Activated naive CD4-positive, alpha-beta T cell treated with Interleukin-2 at 50 U/mL for 16 hours (primary cell): ENCODE results near the gene SEPTIN10.
"Not testable (repeated sequence)": the region's sequence is repeated elsewhere in the genome, so short reads cannot be mapped to it uniquely, and the experiment has no call there.

ENCODE experiments used
- DNase-seq: peaks from one replicate; pipeline ENCODE4 v3.0.0-alpha.2; 2020

The SEPTIN10 gene

DNA sequence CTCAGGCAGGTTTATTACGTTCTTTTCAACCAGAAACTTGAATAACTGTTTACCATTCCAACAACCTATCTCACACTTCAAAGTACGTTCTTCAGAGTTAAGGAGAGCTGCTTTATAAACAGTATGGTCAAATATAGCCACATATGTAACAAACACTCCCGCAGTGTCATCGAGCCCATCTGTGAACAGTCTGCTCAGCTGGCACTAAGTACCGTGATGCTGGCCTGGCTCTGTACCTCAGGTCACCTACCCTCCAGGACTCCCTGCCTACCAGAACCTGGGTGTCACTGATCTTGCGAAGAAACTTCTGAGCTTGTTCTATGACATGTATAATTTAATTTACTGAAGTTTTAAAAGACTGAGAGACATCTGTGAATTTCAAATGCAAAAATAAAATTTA is 71.4 kb downstream of the SEPTIN10 start:
- DNase-seq = no peak

DNA sequence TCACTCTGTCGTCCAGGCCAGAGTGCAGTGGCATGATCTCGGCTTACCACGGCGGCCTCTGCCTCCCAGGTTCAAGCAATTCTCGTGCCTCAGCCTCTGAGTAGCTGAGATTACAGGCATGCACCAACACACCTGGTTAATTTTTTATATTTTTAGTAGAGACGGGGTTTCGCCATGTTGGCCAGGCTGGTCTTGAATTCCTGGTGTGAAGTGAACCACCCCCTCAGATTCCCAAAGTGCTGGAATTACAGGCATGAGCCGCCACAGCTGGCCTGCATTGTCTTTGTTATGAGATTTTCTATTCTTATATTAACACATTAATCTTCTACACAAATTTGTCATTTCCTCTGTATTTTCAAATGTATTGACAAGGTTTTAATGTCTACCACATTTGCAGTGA is 75.2 kb downstream of the SEPTIN10 start:
- no peak for DNase-seq

DNA sequence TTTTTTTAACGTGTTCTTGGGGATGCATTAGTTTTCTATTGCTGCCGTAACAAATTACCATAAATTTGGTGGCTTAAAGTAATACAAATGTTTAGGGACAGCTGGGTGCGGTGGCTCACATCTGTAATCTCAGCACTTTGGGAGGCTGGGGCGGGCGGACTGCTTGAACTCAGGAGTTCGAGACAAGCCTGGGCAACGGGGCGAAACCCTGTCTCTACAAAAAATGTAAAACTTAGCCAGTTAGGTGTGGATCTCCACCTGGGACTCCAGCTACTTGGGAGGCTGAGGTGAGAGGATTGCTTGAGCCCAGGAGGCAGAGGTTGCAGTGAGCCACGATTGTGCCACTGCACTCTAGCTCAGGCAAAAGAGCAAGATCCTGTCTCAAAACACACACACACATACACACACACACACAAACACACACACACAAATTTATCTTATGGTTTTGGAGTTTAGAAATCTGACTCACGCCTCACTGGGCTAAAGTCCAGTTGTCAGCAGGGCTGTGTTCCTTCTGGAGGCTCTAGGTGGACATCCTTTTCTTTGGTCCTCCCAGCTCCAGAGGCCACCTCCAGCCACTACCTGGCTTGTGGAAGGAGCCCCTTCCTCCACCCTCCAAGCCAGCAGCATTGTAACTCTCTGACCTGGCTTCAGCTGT is 76.1 kb downstream of the SEPTIN10 start:
- no peak for DNase-seq

DNA sequence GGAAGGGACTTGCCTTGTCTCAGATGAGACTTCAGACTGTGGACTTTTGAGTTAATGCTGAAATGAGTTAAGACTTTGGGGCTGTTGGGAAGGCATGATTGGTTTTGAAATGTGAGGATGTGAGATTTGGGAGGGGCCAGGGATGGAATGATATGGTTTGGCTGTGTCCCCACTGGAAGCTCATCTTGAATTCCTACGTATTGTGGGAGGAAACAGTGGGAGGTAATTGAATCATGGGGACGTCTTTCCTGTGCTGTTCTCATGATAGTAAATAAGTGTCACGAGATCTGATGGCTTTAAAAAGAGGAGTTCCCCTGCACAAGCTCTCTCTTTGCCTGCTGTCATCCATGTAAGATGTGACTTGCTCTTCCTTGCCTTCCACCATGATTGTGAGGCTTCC is 77.2 kb downstream of the SEPTIN10 start:
- not testable (repeated sequence) for DNase-seq

DNA sequence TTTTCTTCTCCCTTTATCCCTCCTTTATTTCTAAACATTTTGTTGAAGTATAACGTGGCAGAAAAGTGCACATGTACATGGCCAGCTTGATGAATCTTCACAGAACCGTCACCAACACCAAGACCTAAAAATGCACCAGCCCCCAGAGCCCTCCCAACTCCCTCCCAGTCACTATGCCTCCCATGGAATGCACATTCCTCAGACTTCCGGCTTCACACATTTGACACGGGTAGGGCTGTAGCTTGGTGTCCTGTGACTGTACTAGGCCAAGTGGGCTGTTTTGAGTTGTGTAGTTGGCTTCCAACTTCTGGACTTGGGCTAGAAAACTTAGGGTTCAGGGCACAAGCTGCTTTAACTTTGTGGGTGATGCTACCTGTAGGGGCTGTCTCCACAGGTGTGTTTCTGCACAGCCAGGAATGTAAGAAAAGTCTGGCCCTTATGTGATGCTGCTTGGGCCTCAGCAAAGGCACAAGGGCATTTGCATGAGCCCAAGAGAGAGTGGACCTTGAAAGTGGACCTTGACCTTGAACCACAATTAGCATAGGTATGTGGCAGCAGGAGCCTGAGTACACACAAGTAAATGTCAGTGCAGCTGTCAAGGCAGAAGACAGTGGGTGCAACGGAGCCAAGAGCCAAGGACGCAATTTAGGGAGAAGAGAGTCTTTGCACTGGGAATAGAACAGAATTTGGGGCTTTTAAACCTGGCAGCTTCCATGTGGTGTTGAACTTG is 78.4 kb downstream of the SEPTIN10 start:
- no peak for DNase-seq

DNA sequence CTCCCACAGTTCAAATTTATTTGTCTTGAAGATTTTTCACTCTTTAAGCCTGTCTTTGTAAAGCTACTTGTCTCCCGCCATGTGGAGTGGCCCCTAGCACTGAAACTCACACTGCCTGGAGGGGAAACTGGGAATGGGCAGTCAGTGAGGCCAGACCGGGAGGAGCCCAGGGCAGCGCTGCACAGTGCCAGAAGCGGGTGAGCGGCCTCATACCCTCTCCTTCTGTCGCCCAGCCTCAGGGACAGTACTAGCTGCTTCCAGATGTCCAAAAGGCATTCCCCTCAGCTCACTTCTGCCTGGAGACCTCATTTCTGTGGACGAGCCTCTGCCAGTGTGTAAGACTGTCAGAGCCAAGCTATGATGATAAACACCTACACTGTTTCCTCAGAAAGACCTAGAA is 79.9 kb downstream of the SEPTIN10 start:
- no peak for DNase-seq

DNA sequence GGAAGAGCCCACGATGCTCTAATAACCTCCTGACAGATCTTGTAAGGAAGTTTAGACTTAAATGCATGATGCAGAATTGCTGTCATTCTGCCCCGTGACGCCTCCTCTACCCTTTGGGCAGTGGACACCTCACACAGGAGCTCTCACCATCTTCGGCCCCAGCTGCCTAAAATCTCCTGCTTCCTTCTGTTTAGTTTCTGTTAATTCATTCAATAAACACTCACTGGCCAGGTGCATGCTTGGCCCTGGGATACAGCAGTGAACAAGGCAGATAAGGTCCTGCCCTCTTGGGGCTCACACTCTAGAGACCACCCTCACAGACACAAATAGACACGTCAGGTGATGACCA is 81.1 kb downstream of the SEPTIN10 start:
- DNase-seq = no peak

DNA sequence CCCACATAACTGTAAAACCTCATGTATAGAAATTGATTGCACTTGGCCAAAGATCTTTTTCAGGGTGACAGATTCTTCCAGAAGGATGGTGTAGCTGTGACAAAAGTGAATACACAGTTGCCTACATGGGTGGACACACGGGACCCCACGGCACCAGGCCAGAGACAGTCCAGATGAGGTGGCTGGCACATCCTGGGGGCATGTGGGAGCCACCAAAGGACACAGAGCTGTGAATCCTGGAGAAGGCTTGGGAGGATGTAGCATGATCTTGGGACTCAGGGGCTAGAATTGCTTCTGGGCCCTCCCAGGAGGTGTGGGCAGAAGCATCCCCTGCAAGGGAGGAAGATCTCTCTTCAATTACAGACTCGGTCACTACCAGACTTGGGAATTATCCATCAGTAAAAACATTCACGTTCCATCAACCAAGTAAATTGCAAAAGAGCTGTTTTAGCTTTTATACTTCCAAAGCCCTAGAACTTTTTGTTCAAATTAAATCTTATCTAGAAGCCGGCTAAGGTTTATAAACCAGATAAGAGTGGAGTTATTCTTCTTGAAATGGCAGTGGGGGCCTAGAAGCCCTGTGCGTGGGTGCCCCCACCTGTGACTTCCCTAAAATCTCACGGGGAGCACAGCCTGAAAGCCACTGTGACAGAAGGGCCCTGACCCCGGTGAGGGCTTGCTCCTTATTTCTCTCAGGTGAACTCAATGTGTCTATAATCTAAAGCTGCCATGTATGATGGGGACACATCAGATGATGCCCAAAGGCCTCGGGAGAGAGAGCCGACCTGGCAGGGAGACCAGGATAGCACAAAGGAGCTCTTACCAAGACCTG is 81.7 kb downstream of the SEPTIN10 start:
- DNase-seq = no peak

DNA sequence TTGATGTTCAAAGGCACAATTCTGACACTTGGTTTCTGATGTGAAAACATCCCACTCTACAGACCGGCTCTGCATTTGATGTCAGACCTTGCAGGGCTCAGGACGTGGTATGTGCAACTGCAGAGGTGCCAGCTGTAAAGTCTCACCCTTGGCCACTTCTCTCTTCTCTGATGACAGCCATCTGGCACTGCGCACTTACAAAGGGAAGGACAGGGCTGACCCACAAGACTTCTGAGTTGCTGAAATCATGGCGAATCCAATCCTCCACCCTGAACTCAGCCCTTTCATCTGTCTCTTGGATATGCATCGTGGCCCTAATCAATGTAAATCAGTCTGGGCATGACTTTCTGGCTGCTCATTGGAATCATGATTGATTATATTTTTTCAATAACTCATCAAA is 82.5 kb downstream of the SEPTIN10 start:
- no peak for DNase-seq

DNA sequence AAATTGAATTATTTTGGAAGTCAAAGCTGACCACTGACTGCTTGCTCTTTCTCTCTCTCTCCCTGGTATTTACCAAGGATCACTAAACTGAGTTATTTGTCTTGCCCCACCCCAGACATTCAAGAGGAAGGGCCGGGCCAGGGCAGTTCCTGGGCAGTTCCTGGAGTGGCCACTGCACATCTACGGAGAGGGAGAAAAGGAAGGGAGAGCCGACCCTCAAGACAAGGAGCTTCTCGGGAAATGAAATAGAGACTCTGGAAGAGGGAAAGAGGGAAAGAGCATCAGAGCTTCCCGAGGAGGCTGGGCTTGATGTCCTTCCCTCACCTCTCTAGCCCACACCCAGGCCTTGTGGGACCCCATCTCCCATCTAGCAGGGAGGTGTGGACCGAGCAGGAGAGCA is 83.1 kb downstream of the SEPTIN10 start:
- DNase-seq = no peak

DNA sequence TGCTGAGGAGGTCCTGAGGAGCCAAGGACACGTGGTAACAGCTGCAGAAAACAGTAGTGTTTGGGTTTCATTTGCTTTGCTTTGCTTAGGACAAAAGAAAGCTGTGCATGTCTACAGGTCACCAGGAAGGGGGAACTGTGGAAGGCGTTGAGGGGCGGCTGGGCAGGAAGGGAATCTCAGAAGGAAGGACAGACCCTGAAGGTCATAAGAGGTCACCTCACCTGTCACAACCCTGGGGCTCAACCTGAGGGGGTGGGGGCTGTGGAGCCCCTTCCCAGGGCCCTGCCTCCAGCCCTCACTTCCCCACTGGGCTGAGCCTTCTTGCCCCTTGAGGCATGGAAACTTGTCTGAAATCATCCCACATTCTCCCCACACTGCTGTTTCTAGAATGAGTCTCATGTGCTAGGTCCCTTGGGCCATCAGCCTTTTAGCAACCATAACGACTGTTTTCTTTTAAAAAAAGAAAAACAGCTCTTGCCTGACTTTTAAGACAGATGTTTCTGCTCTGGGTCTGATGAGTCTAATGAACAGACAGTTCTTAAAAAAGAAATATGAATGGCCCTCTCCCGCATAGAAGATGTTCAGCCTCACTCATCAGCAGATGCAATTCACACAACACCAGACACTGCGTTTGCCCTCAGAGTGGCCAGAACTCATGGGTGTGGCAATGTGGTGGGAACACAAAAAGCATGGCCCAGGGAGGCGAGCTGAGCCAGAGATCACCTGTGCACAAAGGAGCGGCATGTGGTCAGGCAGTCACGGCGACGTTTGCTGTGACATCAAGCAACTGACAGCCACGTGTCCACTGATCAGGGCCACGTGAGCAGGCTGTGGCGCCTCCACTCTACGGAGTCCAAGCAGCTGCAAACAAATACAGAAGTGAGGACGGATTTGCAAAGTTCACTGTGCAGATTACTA is 84.0 kb downstream of the SEPTIN10 start:
- DNase-seq = no peak

DNA sequence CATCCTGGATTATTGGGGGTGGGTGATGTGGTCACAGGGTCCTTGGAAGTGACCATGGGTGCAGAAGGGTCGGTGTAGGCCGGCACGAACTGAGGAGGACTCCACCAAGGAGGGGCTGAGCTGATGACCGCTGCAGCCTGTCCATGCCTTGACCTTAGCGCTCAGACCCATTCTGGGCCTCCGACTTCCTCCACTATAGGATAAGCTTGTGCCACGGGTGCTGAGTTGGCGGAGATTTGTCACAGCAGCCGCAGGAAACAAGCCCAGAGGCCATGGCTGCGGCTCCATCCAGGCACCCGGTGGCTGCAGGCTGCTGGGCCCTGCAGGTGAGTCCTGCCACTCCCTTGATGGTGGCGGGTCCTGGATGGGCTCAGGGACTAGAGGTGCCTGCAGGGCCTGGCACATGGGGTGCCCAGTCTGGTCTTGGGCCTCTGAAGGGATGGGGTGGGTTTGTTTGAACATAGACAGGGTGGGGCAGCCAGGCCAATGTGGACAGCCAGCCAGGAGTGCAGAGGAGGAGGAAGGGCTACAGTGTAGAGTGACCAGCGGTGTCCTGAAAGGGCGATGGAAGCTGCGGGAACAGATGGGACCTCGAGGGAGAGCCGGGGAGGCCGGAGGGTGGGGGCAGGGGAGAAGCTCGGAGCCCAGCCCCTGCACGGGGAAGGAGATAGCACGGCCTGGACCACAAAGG is 84.8 kb downstream of the SEPTIN10 start:
- DNase-seq = no peak

DNA sequence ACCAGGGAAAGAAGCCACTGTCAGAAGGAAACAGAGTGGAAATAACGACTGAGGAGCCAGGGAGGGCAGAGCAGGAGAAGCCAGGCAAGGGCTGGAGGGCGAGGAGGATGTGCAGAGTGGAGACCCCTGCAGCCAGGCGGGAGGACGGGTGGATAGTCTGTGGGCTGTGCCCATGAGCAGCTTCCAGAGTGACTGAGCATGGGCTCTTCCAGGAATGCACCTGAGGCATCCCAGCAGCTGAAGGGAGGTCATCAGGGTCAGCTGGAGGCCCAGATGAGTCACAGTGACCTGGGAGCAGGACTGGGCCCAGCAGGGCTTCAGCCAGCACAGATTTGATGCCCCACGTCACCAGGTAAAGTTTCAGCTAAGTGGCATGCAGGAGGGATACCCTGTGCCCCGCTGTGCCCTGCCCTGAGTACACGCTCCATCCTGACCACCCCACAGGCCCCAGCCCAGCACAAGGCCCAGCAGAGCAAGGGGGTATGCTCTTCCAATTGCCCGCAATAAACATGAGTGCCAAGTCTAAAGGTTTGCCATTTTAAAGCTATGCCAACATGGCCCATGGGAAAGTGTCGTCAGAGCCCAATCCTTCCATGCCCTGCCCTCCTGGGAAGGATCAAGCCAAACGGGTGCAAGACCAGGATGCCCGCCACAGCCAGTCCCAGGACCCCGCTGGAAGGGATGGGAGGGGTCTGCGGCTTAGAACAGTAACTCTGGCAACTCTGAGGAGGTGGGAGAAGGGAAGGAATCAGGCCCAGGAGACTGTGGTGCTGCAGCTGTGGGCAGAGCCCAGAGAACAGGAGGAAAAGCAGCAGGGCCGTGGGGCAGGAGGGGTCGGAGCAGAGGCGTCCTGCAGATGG is 85.7 kb downstream of the SEPTIN10 start:
- no peak for DNase-seq

DNA sequence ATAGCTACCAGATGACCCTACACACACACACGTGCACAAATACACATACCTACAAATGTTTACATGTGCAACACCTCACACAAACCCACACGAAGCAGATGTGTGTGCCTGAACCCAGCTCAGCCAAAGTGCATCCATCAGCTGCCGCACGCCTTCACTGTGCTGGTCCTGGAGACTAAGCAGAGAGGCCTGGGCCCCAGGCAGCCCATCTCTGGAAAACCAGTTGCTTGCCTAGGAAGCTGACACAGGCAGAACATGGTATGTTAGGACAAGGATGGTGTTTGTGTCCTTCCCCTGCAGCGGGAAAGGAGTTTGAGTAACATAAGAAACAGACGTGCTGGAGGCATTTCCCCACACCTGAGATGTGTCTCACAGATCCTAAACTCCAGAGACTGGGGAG is 86.7 kb downstream of the SEPTIN10 start:
- DNase-seq = no peak

DNA sequence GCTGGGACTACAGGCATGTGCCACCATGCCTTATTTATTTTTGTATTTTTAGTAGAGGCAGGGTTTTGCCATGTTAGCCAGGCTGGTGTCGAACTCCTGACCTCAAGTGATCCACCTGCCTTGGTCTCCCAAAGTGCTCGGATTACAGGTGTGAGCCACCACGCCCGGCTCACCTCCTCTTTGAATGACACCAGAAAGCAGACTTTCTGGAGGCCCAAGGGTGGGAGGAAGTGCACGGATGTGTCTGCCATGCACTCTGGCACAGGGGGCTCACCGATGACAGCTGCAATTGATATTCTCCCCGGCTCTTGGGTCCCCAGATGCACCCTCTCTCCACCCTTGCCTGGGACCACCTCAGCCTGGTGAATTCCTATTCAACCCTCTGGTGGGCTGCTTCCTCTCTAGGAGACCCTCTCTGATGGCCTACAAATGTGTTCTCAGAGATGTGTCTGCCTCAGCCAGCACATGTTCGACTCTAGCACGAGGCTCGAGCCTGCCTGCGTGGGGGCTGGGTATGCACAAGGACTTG is 87.3 kb downstream of the SEPTIN10 start:
- no peak for DNase-seq

DNA sequence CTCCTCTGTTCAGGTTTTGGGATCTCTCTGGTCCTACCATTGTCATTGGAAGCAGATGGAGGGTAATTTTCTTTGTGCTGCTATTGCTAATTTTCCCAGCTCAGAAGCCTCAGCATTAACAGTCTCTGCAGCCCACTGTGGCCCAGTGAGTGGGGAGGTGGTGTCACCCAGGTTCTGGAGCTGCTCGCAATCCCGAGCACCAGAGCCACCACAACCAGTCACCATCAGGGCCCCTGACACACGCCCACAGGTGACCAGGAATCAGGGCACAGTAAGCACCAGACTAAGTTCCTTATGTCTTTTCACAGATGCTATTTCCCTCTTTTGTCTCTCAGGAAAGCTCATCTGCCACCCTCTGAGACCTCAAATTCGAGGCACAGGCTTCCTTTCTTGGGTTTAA is 87.9 kb downstream of the SEPTIN10 start:
- no peak for DNase-seq

DNA sequence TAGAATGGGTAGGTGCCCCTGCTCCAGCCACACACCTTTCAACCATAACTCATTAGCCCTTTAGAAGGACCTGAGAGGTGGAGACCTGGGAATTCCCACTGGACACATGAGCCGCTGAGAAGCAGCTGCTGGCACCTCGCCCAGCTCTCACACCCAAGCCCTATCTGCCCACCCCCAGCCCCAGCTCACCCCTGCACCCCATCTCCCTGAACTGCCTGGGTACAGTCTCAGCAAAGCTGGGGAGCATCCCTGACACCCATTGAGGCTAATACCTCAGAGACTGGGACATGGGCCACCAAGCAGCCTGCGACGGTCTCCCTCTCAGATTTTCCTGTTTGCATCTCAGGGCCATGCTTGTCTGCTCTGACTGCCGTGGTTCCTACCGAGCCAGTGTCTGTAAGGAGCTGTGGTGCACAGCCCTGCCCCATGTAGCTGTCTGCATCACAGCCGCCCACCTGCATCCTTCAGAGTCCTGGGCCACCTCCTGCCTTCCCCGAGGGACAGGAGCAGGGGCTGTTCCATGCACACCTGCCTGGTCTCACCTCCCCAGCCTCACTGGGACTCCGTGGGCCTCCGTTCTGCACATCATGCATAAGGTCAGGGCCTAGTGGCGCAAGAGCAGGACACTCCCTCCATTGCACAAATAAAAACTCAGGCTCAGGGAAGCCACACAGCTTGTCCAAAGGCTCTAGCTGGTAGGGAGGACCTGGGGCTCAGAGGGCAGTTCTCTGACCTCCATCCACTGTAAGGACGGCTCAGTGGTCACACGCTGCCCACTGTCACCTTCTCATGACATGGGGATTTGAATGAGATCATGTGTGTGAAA is 90.0 kb downstream of the SEPTIN10 start:
- no peak for DNase-seq

DNA sequence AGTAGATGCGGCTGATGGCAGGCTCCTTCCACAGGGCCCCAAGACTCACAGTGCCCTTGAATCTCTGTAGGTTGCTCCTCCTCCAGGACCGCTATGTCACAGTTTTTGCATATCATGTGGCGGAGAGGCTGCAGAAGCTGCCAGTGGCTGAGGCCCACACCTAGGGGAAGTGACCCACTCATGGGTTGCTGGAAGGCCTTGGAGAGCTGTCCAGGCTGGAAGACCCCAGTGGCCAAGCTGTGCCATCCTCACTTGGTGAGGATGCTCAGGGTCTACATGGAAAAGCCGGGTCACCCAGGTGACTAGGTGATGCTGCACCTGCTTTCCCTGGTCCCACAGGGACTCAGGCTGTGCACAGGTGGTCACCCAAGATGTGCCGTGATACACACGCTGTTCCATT is 90.6 kb downstream of the SEPTIN10 start:
- no peak for DNase-seq

DNA sequence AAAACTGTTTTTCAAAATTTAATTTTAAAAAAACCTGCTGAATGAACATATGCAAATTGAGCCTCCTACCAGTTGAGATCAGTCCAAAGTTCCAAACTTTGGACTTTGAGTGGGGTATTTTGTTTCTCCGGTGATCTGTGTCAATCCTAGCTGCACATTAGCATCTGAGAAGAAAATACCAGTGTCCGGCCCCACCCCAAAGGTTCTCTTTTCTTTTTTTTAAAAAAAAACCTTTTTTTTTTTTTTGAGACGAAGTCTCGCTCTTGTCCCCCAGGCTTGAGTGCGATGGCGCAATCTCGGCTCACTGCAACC is 91.7 kb downstream of the SEPTIN10 start:
- DNase-seq = no peak
